OCI-LY7 (cell line): Measurements from ENCODE around the gene AVPR2.

Source experiments
- EZH2phosphoT487 ChIP-seq: fragments of 200-600 bp; sonication (generic); IDR thresholded peaks from 2 replicates; pipeline ENCODE4 v1.6.1; 2018; ENCODE audit warnings: low read depth, borderline replicate concordance, mild to moderate bottlenecking, mixed run types, antibody characterized with exemption, low read length, moderate library complexity, mixed read lengths
- TF ChIP-seq, protein P1 (sequence below): fragments of 200-600 bp; sonication (generic); conservative IDR thresholded peaks from 2 replicates; pipeline ENCODE4 v1.5.1; 2014; ENCODE audit warnings: mild to moderate bottlenecking, antibody characterized with exemption, low read length, moderate library complexity, mixed read lengths

- TF ChIP-seq, protein P1, sequence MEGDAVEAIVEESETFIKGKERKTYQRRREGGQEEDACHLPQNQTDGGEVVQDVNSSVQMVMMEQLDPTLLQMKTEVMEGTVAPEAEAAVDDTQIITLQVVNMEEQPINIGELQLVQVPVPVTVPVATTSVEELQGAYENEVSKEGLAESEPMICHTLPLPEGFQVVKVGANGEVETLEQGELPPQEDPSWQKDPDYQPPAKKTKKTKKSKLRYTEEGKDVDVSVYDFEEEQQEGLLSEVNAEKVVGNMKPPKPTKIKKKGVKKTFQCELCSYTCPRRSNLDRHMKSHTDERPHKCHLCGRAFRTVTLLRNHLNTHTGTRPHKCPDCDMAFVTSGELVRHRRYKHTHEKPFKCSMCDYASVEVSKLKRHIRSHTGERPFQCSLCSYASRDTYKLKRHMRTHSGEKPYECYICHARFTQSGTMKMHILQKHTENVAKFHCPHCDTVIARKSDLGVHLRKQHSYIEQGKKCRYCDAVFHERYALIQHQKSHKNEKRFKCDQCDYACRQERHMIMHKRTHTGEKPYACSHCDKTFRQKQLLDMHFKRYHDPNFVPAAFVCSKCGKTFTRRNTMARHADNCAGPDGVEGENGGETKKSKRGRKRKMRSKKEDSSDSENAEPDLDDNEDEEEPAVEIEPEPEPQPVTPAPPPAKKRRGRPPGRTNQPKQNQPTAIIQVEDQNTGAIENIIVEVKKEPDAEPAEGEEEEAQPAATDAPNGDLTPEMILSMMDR: no peak
- no peak for TF ChIP-seq EZH2phosphoT487
Observed at GRCh38 chrX:153881281-153881680, 23.2 kb upstream of the AVPR2 start.
